CD4-positive, alpha-beta T cell treated with Interleukin-6 for 4 hours (primary cell): Measurements from ENCODE around the gene SP140L.
"Not testable (repeated sequence)": the region's sequence is repeated elsewhere in the genome, so short reads cannot be mapped to it uniquely, and the experiment has no call there.

Experiments used
- DNase-seq: peaks from one replicate; pipeline ENCODE4 v3.0.0-alpha.2; 2020; ENCODE audit warnings: mixed read lengths

The SP140L gene

DNA sequence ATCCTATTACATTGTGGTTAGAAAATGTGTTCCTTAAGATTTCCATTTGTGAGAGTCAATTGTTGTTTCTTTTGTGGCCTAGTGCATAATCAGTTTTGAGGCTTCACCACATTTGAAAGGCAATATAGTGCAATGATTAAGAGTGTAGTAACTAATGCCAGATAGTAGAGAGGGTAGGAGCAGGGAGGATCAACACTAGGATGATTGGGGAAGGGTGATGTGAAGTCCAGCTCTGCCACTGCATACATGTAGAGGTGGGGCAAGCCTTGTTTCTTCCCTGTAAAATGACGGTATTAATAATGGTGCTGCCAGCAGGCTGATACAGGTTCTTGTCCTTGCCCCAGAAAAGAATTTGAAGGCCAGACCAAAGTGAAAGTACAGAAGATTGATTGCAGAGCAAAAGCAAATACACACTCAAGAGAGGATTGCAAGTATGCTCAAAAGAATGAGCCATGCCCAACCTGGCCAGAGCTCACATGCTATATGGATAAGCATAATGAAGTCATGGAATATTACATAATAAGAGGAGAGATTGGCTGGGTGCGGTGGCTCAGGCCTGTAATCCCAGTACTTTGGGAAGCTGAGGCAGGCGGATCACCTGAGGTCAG, 97.0 kb downstream of the SP140L start:
- DNase-seq, result no peak

DNA sequence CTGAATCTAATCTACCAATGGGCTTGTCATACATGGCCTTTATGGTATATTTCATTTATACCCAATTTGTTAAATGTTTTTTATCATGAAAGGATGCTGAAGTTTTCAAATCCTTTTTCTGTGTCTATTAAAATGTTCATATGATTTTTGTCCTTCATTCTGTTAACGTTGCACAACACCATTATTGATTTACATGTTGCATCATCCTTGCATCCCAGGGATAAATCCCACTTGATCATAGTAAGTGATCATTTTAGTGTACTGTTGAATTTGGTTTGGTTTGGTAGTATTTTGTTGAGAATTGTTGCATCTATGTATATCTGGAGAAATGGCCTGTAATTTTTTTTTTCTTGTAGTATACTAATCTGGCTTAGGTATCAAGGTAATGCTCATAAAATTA, 98.4 kb downstream of the SP140L start:
- no peak for DNase-seq

DNA sequence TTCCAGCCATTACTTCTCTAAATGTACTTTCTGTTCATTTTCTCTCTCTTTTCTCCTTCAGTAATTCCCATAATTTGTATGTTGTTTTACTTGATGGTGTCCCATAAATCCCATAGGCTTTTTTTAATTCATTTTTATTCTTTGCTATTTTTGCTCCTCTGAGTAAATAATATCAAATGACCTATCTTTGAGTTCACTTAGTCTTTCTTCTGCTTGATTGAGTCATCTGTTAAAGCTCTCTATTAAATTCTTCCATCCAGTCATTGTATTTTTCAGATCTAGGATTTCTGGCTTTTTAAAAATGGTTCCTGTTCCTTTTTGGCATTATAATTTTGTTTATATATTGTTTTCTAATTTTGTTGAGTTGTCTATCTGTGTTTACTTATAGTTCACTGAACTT, 102.5 kb downstream of the SP140L start:
- no peak for DNase-seq

DNA sequence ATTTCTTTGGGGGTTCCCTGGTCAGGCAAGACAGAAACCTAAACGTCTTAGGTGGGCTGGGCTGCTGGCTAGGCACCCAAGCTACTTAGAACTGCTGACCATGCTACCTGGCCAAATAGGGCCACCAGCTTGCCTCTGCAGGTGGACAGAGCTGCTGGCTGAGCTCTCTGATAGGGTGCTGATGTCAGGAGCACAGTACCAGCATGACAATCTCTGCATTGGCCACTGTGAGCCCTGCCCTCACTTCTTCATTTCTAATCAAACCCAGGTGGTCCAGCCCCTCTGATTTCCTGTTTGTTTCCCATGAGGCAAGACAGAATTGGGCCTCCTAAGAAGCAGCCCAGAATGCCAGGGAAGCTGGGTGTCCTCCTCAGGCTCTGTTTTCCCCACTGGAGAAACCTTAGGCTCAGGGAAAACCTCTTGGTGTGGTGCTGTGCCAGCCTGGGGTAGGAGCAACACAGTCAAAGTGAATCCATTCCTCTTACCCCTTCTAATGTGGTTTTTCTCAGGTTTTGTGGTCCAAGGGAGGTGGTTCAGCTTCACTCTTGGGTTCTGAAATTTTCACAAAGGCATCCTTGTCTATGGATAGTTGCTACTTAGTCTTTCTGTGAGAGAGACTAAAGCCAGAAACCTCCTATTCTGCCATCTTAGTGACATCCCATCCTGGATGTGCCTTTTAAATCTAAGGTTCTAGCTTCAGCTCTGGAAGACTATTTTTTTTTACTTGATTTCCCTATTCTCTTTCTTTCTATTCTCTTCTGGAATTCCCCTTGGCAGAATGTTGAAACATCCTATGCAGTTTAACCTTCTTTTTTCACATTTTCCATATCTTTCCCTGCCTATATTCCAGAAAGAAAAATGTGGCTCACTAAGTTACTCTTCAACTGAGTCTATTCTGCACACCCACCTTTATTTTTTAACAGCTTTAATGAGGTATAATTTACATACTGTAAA, 104.2 kb downstream of the SP140L start:
- DNase-seq, result peak; percentile 12

- DNase-seq, result no peak
Measured at GRCh38 chr2:230434677-230435324, 107.8 kb downstream of the SP140L start.

DNA sequence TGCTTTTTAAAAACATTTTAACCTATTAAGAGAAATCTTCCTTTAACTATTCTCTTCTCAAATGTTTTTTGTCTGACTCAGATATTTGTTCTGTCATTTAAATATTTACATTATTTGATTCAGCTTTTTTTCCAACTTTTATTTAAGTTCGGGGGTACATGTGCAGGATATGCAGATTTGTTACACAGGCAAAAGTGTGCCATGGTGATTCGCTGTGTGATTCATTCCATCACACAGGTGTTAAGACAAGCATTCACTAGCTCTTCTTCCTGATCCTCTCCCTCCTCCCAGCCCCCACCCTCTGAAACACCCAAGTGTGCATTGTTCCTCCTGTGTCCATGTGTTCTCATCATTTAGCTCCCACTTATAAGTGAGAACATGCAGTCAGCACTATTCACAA, 108.4 kb downstream of the SP140L start:
- no peak for DNase-seq

DNA sequence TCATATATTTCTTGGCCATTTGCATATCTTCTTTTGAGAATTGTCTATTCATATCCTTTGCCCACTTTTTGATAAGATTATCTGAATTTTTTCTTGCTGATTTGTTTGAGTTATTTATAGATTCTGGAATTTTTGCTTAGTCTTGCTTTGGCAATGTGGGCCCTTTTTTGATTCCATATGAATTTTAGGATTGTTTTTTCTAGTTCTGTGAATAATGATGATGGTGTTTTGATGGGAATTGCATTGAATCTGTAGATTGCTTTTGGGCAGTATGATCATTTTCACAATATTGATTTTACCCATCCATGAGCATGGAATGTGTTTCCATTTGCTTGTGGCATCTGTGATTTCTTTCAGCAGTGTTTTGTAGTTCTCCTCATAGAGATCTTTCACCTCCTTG, 112.1 kb downstream of the SP140L start:
- not testable (repeated sequence) for DNase-seq

DNA sequence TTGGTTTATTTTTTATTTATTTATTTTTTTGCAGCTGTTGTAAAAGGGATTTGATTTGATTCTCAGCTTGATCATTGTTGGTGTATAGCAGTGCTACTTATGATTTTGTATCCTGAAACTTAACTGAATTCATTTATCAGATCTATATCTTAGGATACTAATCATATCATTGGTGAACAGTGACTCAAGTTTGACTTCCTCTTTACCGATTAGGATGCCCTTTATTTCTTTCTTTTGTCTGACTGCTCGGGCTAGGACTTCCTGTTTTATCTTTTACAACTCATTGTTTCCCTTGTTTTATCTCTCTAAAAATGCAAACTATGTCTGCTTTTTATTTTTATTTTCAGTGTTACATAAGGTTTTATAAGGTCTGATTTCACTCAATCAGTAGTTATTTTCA, 112.6 kb downstream of the SP140L start:
- no peak for DNase-seq

- peak; percentile 58 for DNase-seq
Measured at GRCh38 chr2:230441227-230441897, 114.4 kb downstream of the SP140L start.

- DNase-seq, result no peak
Measured at GRCh38 chr2:230443541-230443940, 116.5 kb downstream of the SP140L start.

GRCh38 chr2:230444832-230445231, 117.8 kb downstream of the SP140L start:
- no peak for DNase-seq

GRCh38 chr2:230447036-230447435, 120.0 kb downstream of the SP140L start:
- no peak for DNase-seq

GRCh38 chr2:230447455-230448451, 120.8 kb downstream of the SP140L start:
- DNase-seq, result no peak

GRCh38 chr2:230449901-230450467, 123.0 kb downstream of the SP140L start:
- DNase-seq, result no peak

DNA sequence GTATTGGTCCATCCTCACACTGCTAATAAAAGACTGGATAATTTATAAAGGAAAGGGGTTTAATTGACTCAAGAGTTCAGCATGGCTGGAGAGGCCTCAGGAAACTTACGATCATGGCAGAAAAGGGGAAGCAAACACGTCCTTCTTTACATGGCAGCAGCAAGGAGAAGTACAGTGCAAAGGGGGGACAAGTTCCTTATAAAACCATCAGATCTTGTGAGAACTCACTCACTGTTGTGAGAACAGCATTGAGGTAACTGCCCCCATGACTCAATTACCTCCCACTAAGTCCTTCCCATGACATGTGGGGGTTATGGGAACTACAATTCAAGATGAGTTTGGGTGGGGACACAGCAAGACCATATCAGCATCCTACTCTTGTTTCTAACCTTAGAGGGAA, 126.0 kb downstream of the SP140L start:
- no peak for DNase-seq
